Tibial artery (tissue), 4 donors: ENCODE data around the gene PPFIA4.

Experiments
- DNase-seq, 2 donors: peaks; one replicate each; pipeline ENCODE4 v3.0.0-alpha.2; 2019
- H3K27ac ChIP-seq, 2 donors: fragments of 200-600 bp; sonication (generic) in 1 of 2; 1 replicate in 1 of 2; 2 replicates in 1 of 2; pipeline ENCODE4 v1.5.1; 2018 to 2019; ENCODE audit warnings: mild to moderate bottlenecking in 1 of 2
- H3K27me3 ChIP-seq, 2 donors: fragments of 200-600 bp; sonication (generic) in 1 of 2; one replicate each; pipeline versions ENCODE4 v1.5.1 to v1.6.0; 2016 to 2019
- H3K36me3 ChIP-seq, 3 donors: fragments of 200-600 bp; sonication (generic) in 2 of 3; one replicate each; pipeline ENCODE4 v1.5.1; 2016 to 2019; ENCODE audit warnings: mild to moderate bottlenecking in 2 of 3
- H3K4me1 ChIP-seq, 4 donors: fragments of 200-600 bp; sonication (generic) in 2 of 4; 1 replicate in 3 of 4; 2 replicates in 1 of 4; pipeline ENCODE4 v1.5.1; 2016 to 2019
- H3K4me3 ChIP-seq, 2 donors: fragments of 200-600 bp; sonication (generic) in 1 of 2; 1 replicate in 1 of 2; 2 replicates in 1 of 2; pipeline ENCODE4 v1.5.1; 2018 to 2019; ENCODE audit warnings: mild to moderate bottlenecking in 2 of 2
- H3K9me3 ChIP-seq, 3 donors: fragments of 200-600 bp; sonication (generic) in 1 of 3; one replicate each; pipeline ENCODE4 v1.5.1; 2016 to 2019
- intact Hi-C: fragments of 100-400 bp; cut with DNase I; formaldehyde crosslinking; loops from one replicate; pipeline ENCODE4 v1.15.0; 2023; ENCODE audit warnings: low total_unique reads
- TF ChIP-seq, protein P1 (sequence below), 2 experiments: fragments of 200-600 bp in 1 of 2; fragments of 450-650 bp in 1 of 2; IDR thresholded peaks; one replicate each; pipeline ENCODE4 v1.5.1; 2017 to 2019; ENCODE audit warnings: antibody characterized with exemption in 2 of 2, mild to moderate bottlenecking in 1 of 2, moderate library complexity in 1 of 2

PPFIA4 gene

DNA sequence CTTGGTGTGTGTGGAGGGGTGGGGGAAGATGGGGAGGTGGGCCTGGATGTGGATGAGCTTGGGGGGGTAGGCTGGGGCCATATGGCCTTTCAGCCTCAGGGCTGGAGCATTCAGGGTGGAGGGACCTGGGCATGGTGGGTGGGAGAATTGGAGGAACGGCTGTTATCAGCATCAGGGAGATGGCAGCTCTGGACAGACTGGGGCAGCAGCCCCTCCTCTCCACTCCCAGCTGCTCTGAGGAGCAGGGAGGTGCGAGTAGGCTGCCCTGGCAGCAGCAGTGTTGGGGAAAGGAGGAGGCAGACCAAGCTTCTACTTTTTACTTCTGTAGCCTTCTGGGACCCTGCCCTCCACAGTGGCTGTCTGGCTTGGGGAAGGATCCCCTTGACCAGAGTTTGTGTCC is 10.2 kb downstream of the PPFIA4 start:
- Histone ChIP-seq H3K27ac (no peak overlapping the region), H3K9me3 (no peaks in the 10 kb centered on the region), H3K27me3 (no peaks in the 10 kb centered on the region), H3K36me3 (no peaks in the 10 kb centered on the region), H3K4me3 (no peak overlapping the region), H3K4me1 (peaks cover 0 to 26% (median 17%) of the 10 kb centered on the region in 4 donors)
- intact Hi-C loops = loop anchor here (5.0 kb wide), 1 partner anchor 291 kb away; no protein-coding TSS in a partner anchor
- no peak for DNase-seq
- TF ChIP-seq, protein P1, sequence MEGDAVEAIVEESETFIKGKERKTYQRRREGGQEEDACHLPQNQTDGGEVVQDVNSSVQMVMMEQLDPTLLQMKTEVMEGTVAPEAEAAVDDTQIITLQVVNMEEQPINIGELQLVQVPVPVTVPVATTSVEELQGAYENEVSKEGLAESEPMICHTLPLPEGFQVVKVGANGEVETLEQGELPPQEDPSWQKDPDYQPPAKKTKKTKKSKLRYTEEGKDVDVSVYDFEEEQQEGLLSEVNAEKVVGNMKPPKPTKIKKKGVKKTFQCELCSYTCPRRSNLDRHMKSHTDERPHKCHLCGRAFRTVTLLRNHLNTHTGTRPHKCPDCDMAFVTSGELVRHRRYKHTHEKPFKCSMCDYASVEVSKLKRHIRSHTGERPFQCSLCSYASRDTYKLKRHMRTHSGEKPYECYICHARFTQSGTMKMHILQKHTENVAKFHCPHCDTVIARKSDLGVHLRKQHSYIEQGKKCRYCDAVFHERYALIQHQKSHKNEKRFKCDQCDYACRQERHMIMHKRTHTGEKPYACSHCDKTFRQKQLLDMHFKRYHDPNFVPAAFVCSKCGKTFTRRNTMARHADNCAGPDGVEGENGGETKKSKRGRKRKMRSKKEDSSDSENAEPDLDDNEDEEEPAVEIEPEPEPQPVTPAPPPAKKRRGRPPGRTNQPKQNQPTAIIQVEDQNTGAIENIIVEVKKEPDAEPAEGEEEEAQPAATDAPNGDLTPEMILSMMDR (IDR thresholded peaks at IDR 0.05) = no peak

DNA sequence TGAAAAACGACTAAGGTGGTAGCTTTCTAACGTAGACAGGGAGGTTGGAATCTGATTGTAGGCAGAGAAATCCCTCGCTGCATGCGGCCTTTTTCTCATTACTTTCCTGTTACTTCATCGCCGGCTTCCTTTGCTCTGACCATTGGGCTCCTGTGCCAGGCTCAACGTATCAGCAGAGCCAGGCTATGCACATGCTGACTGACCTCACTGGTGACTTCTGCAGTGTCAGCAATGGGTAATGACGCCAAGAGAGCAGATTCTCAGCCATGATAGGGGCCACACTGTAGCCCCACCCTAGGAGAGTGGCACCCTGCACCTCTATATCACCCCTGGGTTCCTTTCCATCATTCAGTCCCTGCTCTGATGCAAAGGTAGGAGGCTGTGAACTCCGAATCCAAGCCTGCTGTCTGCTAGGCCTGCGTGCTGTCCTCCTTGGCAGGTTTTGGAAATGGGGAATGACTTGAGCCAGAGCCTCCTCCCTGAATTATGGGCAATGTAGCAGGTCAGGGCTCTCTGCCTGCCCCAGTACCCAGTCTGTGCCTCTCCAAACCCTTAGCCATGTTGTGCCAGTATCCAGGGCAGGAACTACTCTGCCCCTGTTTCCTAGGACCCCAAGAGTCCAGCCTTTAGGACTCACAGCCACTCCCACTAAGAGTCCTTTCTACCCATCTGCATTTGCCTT is 11.4 kb downstream of the PPFIA4 start:
- H3K4me1 ChIP-seq = peaks cover 0 to 26% (median 17%) of the 10 kb centered on the region in 4 donors
- H3K27ac ChIP-seq = peak overlapping the region; percentile 56 to 76
- peak in 1 of 2 donors; percentile 62 for DNase-seq
- intact Hi-C loops = loop anchor here (5.0 kb wide), 1 partner anchor 290 kb away; no protein-coding TSS in a partner anchor
- no peaks in the 10 kb centered on the region for H3K9me3 ChIP-seq
- H3K4me3 ChIP-seq = no peak overlapping the region
- TF ChIP-seq, protein P1 (IDR thresholded peaks at IDR 0.05) = no peak
- H3K36me3 ChIP-seq = no peaks in the 10 kb centered on the region
- no peaks in the 10 kb centered on the region for H3K27me3 ChIP-seq

DNA sequence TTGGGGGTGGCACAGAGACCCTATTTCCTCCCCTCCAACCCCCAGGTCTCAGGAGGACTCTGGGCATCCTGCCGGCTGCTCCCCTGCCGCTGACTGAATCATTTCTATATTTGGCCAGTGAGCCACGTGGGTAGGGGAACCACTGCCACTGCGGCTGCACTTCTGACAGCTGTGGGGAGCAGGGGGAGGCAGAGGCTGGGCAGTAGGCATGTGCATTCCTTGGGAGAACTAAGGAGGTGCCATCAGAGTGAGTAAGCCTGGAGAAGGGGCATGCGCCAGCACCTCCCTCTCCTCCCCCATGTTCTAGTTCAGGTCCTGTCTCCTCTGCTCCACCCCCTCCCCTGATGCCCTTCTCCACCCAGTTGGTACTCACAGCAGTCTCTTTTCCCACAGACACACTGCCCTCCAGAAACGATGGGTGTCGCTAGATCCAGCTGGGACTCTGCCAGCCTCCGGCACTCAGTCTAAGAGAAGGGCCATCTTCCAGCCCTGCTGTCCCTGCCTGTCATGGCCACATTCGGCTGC is 12.0 kb downstream of the PPFIA4 start:
- Histone ChIP-seq H3K4me3 (no peak overlapping the region), H3K27ac (peak overlapping the region; percentile 56 to 76)
- peak; percentile 53 to 88 for DNase-seq

DNA sequence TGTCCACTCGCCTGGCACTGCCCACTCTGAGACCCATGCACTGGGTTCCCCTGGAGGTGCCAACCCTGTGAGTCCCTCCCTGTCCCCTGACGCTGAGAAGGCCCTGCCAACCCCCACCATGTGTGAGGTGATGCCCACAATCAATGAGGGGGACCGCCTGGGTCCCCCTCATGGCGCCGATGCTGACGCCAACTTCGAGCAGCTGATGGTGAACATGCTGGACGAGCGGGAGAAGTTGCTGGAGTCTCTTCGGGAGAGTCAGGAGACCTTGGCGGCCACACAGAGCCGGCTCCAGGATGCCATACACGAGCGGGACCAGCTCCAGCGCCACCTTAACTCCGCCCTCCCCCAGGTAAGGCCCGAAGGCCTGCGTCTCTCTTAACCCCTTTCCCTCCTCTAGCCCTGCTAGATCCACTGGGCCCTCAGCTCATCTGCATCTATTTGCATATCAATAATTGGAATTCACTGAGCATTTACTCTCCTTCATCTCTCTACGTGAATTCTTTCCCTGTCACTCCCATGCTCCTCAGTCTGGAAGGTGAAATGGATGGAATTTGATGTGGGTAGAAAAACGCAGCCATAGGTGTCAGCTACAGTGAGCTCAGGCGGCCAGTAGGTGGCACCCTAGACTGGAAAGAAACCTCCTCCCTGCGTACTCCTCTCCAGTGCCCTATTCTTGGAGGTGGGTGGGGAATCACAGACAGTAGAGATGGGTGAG is 12.8 kb downstream of the PPFIA4 start:
- intact Hi-C loops = loop anchor here (5.0 kb wide), 1 partner anchor 288 kb away; no protein-coding TSS in a partner anchor
- peak; percentile 76 to 79 for DNase-seq
- Histone ChIP-seq H3K27me3 (no peaks in the 10 kb centered on the region), H3K9me3 (no peaks in the 10 kb centered on the region), H3K4me1 (peaks cover 0 to 26% (median 17%) of the 10 kb centered on the region in 4 donors), H3K27ac (peak overlapping the region; percentile 56 to 76), H3K4me3 (no peak overlapping the region), H3K36me3 (no peaks in the 10 kb centered on the region)
- TF ChIP-seq, protein P1 (IDR thresholded peaks at IDR 0.05) = peak; percentile 91 to 96

More for the DNA sequence above, 12.0 kb downstream of the PPFIA4 start:
- Histone ChIP-seq H3K27me3 (no peaks in the 10 kb centered on the region), H3K36me3 (no peaks in the 10 kb centered on the region), H3K9me3 (no peaks in the 10 kb centered on the region), H3K4me1 (peaks cover 0 to 26% (median 17%) of the 10 kb centered on the region in 4 donors)
- intact Hi-C loops = loop anchor here (5.0 kb wide), 1 partner anchor 289 kb away; no protein-coding TSS in a partner anchor
- TF ChIP-seq, protein P1 (IDR thresholded peaks at IDR 0.05) = peak in 1 of 2 experiments; percentile 16

DNA sequence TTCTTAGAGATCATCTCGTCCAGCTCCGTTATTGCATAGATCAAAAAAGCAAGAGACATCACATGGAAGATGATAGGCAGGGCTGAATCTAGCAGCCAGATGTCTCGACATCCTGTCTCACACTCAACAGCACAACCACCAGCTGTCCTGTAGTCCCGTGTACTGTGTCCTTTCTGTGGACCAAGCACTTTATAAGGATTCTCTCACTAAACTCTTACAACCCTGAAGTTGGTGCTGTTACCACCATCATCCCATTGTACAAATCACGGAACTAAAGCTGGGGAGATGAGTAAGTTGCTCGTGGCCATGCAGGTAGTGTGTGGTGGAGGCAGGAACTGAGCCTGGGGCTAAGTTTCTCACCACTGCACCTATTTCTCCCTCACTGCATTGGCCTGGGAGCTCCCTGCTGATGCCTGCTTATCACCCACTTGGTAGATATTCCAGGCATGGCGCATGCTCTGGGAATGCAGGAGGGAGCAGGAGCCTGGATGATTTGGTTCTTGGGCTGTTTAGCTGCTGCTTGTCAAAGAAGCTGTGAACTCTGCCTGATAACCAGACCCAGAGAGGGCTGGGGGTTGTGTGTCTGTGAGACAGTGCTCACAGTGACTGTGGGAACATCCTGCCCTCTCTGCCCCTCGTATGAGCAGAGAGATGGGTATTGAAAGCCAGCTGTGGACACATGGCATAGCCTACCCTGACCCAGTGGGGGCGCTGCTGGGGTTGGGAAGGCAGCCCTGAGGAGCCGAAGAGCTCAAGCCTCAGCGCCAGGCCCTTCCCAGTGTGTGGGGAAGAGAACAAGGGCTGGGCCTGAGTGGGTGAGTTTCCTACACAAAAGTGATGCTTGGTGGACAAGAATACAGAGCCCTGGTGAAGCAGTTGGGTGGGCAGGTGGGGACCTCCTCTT is 13.6 kb downstream of the PPFIA4 start:
- Histone ChIP-seq H3K36me3 (no peaks in the 10 kb centered on the region), H3K27ac (no peak overlapping the region), H3K4me3 (no peak overlapping the region), H3K9me3 (no peaks in the 10 kb centered on the region), H3K27me3 (peaks cover 0 to 2% of the 10 kb centered on the region in 2 donors), H3K4me1 (peaks cover 0 to 26% (median 17%) of the 10 kb centered on the region in 4 donors)
- intact Hi-C loops = loop anchor here (2.0 to 5.0 kb wide), 3 partner anchors 72 to 287 kb away; no protein-coding TSS in a partner anchor
- peak in 1 of 2 donors; percentile 54 for DNase-seq
- TF ChIP-seq, protein P1 (IDR thresholded peaks at IDR 0.05) = no peak
